HG02885 (cell line): ENCODE results near the gene RPL13.

ENCODE experiments used
- ATAC-seq: cut with Tn5 transposase; IDR thresholded peaks from one replicate; pipeline ENCODE4 v1.9.1; 2021; ENCODE audit warnings: mild to moderate bottlenecking; ENCODE audit not compliant: unreplicated experiment, poor library complexity

The RPL13 gene

DNA sequence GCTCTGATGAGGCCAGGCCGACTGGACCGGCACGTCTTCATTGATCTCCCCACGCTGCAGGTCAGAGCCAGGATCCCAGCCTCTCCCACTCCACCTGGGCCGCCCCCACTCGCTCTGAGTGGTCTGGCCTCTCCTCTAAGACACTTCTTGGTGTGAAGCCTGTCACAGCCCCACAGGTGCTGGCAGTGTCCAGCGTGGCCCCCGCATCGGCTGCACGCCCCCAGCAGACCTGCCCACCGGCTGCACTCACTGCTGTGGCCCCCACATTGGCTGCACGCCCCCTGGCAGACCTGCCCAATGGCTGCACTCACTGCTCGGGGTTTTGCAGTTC, 15.8 kb upstream of the RPL13 start:
- ATAC-seq = no peak

DNA sequence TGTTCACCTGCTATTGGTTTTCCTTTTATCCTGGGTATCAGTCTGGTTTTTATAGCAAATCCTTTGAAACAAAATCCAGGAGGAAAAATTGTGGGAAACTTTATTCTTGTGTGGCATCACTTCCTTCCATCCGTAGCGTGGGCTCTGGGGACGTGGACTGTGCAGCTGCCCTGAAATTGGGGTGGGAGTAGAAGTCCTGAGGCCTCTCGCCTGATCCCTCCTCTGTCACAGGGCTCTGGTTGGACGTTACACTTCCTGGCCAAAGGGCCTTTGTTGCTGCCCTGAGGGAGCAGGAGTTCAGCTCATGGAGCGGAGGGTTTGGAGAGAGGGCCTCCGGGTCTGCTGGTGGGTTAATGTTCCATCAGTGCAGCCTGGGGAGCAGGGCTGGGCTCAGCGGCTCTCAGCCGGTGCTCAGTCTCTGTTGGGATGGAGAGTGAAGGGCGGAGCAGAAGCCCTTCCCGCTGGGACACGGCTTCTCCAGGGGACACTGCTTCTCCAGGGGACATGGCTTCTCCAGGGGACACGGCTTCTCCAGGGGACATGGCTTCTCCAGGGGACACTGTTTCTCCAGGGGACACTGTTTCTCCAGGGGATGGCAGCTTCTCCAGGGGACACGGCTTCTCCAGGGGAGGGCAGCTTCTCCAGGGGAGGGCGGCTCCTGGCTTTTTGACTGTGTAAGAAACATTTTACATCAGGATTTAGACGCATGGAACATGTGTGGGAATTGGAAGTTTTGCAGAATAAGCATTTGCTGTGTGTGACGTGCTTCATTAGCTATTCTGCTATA, 15.2 kb upstream of the RPL13 start:
- no peak for ATAC-seq

DNA sequence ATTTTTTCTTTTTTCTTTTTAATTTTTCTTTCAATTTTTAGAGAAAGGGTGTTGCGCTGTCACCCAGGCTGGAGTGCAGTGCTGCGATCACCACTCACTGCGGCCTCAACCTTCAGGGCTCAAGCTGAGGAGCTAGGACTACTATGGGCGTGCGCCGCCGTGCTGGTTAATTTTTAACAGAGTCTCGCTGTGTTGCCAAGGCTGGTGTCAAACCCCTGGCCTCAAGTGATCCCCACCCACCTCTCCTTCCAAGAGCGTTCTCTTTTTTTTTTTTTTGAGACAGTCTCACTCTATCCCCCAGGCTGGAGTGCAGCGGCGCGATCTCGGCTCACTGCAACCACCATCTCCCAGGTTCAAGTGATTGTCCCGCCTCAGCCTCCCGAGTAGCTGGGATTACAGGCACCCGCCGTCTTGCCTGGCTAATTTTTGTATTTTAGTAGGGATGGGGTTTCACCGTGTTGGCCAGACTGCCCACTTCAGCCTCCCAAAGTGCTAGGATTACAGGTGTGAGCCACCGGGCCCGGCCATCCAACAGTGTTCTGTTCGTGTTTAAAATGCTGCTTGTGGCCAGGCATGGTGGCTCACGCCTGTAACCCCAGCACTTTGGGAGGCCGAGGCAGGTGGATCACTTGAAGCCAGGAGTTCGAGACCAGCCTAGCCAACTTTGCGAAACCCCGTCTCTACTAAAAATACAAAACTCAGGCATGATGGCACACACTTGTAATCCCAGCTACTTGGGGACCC, 14.5 kb upstream of the RPL13 start:
- ATAC-seq = no peak

DNA sequence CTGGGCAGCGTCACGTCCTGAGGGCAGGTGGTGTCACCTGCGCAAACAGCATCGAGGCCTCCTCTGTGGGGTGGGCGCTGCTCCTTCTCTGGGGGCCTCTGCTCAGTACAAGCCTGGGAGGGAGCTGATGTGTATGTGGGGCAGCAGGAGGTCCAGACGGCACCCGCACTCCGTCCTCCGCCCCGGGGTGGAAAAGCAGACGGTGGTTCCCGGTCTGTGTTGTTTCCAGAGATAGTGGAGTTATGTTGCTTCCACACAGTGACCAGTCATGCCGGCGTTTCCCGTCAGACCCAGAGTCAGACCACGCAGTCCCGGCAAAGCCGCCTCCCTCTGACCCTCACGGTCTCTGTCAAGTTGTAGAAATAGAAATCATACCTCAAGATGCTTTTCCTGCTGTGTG, 13.7 kb upstream of the RPL13 start:
- no peak for ATAC-seq

DNA sequence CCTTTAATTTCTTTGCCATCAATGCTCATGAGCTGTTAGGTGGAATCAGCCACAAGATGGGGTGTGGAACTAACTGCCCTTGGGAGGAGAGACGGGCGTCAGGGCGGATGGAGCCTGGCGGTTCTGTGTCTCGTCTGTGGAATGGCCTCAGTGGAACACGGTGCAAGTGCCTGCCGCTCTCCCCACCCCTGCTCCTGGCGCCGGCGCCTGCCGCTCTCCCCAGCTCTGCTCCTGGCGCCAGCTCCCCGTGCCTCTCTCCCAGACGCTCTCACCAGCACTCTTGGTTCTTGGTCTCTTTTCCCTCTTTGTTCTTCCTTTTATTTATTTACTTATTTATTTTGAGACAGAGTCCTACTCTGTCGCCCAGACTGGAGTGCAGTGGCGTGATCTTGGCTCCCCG, 13.2 kb upstream of the RPL13 start:
- ATAC-seq = no peak

DNA sequence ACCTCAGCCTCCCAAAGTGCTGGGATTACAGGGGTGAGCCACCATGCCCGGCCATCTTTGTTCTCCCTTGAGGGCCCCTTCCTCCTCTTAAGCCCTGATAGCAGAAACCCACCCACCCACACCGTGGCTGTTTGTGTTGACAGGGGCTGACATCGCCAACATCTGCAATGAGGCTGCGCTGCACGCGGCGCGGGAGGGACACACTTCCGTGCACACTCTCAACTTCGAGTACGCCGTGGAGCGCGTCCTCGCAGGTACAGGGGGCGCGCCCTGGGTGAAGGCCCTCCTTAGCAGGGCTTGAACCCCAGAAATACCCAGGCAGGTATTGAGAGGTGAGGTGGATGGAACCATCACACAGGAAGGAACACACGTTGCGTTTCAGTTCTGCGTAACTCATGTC, 12.6 kb upstream of the RPL13 start:
- ATAC-seq = no peak

DNA sequence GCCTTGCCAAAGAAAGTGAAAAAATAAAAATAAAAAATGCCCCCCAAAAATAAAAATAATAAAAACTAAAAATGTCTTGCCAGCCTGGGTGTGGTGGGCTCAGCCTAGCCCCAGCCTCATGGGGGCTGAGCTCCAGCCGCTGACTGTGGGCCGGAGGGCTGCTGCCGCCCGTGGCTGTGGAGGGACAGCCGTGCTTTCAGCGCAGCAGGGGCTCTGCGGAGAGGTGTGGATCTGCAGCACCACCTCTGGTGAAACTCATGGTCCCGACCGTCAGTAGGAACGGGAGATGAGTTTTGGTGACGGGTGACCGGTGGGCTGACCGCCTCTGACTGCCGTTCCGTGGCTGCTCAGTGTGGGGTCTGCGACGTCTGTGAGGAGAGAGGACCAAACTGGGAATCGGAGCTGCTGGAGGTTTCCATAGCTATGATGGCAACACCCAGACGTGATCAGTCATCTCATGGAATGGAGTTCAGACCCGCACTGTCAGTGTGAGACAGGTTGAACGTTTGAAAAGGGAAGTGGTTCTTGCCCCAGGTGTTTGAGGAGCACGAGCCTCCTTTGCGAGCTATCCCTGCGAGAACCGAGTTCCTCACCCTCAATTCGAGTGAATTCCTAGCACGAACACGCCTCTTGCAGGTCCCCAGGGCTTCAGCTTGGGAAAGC, 12.0 kb upstream of the RPL13 start:
- no peak for ATAC-seq

DNA sequence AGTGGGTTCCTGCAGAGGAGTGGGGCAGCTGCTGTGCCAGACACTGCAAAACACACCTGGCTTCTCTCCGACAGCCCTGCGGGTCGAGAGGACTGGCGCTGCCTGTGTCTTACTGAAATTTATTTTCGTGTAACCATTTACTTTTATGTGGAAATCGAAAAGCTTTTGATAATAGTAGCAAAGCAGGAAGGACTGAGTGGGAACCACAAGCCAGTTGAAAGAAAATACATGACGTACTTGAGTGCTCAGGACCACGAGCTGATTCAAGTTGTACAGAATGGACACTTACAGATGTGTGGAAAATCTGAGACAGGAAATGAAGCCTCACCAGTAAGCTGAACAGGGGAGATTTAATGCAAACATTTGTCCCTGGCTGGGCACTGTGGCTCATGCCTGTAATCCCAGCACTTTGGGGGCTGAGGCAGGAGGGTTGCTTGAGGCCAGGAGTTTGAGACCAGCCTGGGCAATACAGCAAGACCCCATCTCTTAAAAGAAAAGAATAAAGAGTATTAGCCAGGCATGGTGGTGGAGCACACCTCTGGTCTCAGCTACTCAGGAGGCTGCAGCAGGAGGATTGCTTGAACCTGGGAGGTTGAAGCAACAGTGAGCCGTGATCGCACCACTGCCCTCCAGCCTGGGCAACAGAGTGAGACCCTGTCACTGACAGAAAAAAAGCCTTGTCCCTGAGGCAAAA, 11.3 kb upstream of the RPL13 start:
- no peak for ATAC-seq

DNA sequence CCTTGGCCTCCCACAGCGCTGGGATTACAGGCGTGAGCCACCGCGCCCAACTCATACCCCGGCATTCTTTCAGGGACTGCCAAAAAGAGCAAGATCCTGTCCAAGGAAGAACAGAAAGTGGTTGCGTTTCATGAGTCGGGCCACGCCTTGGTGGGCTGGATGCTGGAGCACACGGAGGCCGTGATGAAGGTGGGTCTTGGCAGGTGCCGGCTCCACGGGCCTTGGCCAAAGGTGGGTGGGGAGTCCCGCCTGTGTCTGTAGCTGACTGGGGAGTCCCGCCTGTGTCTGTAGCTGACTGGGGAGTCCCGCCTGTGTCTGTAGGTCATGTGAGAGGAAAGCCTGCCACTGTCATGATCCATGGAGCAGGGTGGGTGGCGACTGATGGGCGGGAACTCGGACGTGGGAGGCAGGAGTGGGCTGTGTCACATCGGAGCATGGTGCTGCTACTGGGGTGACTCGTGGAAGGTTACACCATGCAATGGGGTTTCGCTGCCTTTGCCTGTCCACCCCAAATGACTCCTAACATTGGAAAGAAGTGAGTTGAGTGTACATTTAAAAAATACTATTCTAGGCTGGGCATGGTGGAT, 10.0 kb upstream of the RPL13 start:
- no peak for ATAC-seq

DNA sequence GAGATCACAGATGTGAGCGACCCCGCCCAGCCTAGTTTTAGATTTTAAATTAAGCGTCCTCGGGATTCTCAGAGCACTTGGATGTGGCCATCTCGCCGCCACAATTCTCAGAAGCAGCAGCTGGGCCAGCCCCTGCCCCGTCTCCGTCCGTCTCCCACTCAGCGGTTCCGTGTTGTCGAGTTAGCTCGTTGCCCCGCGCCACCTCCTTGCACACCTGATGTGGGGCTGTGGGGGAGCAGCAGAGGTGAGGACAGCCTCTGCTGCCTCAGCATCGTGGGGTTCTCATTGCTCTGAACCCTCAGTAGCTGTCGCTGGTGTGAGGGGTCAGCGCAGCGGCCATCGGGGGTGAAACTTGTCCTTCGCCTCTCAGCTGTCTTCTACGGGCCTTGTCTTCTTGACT, 8.2 kb upstream of the RPL13 start:
- ATAC-seq = no peak

DNA sequence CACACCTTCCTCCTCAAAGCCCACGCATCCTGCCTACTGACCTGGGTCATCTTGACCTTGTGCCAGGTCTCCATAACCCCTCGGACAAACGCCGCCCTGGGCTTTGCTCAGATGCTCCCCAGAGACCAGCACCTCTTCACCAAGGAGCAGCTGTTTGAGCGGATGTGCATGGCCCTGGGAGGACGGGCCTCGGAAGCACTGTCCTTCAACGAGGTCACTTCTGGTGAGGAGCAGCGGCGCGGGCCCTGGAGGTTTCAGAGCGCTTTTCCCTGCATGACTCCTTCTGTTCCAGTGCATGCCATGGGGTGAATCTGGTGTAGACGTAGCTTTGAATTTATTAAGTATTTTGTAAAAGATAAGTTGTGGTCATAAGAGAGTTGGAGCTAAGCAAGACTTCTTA, 7.6 kb upstream of the RPL13 start:
- no peak for ATAC-seq

DNA sequence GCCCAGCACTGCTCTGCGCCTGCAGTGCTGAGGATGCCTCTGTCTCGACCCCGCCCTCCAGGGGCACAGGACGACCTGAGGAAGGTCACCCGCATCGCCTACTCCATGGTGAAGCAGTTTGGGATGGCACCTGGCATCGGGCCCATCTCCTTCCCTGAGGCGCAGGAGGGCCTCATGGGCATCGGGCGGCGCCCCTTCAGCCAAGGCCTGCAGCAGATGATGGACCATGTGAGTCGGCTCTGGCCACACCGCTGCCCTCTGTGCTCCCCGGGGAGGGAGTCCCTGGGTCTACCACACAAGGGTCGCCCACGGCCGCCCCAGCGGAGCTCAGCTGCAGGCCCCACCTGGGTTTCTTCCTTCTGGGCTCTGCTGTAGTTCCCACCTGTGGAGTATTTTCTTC, 6.7 kb upstream of the RPL13 start:
- ATAC-seq = no peak

DNA sequence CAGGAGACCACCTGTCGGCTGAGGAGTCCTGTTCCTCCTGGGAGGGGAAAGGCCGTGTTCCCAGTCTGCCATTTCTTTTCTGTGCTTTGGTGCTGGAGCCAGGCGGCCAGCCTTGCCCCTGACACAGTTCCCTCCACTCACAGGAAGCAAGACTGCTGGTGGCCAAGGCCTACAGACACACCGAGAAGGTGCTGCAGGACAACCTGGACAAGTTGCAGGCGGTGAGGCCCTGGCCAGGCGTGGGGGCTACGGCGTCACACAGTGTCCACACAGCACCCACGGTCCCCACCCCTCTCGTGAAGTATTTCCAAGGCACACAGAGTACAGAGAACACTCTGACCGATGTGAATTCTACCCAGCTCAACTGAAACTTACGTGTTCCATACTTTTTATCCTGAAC, 6.1 kb upstream of the RPL13 start:
- no peak for ATAC-seq

DNA sequence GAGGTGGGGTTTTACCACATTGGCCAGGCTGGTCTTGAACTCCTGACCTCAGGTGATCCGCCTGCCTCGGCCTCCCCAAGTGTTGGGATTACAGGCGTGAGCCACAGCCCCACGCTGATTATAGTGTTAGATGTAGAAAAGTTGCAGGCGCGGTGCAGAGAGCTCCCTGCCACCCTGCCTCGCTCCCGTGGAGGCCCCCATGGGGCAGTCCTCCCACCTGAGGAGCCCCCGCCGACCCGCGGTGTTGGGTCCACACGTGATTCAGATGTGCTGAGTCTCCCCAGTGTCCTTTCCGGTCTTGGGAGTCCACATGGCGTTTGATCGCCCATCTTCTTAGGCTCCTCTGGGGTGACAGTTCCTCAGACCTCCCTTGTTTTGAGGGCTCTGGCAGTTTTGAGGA, 5.2 kb upstream of the RPL13 start:
- no peak for ATAC-seq

DNA sequence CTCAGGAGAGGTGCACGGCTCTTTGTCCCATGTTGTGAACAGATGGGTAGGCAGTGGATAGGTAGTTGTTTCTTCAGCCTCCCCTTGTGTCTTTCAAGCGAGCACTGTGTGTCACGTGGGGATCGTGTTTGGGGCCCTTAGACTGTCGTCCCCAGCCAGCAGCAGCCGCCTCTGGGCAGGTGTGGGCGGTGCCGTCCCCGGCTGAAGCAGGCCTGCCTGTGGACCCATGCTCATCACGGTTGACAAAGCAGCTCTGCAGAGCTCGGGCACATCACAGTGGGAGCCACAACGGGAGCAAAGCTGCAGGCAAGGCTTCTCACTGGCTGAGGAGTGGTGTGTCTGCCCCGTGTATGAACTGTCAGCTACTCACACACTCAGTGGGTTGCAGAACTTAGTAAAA, 4.7 kb upstream of the RPL13 start:
- no peak for ATAC-seq

DNA sequence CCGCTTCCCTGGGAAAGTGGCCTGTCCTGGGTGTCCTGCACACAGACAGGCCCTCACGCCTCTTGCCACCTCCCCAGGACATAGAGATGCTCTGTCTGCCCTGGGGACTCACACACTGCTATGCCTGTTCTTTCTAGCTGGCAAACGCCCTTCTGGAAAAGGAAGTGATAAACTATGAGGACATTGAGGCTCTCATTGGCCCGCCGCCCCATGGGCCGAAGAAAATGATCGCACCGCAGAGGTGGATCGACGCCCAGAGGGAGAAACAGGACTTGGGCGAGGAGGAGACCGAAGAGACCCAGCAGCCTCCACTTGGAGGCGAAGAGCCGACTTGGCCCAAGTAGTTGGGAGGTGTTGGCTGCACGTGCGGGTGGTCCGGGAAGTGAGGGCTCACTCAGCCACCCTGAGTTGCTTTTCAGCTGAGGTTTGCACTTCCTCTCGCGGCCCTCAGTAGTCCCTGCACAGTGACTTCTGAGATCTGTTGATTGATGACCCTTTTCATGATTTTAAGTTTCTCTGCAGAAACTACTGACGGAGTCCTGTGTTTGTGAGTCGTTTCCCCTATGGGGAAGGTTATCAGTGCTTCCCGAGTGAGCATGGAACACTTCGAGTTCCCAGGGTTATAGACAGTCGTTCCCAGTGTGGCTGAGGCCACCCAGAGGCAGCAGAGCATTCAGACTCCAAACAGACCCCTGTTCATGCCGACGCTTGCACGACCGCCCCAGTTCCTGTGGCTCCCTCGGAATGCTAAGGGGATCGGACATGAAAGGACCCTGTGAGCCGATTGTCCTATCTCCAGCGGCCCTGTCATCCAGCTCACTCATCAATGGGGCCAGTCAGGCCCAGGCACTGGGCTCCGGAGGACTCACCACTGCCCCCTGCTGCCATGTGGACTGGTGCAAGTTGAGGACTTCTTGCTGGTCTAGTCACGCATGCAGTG, 3.5 kb upstream of the RPL13 start:
- no peak for ATAC-seq

DNA sequence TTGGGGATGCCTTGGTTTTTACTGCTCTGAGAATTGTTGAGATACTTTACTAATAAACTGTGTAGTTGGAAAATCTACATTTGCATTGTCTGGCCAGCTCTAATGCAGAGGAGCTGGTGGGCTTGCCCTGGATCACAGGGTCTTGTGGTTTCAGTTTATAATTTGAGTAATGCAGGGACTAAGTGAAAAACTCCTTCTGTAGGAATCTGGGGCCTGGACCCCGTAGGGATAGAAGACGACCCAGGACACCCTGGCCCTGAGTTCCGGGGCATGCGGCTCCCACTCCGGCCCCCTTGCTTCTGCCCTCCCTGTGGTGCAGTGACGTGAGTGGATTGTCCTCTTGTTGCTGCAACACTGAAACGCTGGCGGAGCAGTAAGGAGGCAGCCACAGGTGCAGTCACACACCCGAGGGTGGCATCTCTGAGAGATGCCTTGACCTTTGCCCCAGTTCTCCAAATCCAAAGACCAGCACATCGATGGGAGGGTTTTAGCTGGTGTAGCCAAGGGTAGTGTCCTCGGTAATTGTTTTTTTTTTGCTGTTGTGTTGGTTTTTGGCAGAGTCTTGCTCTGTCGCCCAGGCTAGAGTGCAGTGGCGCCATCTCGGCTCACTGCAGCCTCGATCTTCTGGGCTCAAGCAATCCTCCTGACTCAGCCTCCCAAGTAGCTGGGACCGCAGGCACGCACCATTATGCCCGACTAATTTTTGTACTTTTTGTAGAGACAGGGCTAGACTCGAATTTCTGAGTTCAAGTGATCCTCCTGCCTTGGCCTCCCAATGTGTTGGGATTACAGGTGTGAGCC, 2.6 kb upstream of the RPL13 start:
- ATAC-seq = no peak

DNA sequence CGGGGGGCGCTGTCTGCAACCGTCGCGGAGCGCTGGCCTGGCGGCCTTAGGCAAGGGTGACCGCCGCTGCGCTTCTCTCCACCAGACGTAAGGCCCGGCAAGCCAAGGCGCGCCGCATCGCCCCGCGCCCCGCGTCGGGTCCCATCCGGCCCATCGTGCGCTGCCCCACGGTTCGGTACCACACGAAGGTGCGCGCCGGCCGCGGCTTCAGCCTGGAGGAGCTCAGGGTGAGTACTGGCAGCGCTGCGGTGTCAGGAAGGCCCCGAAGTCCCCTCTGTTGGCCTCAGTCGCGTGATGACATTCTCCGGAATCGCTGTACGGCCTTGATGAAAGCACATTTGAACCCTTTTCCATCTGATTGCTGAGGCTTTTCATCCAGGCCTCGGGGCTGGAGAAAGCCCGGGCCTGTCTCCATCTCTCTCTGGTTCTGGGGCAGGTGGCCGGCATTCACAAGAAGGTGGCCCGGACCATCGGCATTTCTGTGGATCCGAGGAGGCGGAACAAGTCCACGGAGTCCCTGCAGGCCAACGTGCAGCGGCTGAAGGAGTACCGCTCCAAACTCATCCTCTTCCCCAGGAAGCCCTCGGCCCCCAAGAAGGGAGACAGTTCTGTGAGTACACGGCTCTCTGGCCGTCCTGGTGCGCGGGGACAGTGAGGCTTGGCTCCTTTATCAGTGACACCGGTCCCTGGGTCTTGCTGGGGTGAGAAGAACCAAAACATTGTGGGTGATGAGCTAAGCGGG, 831 bp downstream of the RPL13 start:
- ATAC-seq = no peak
